IPS-NIHi7 (cell line): ENCODE measurements around the gene ALDOA.

Experiments used
- DNase-seq: peaks from one replicate; pipeline ENCODE4 v3.0.0; 2012; ENCODE audit warnings: mixed read lengths; ENCODE audit errors: extremely low spot score

Gene ALDOA

DNA sequence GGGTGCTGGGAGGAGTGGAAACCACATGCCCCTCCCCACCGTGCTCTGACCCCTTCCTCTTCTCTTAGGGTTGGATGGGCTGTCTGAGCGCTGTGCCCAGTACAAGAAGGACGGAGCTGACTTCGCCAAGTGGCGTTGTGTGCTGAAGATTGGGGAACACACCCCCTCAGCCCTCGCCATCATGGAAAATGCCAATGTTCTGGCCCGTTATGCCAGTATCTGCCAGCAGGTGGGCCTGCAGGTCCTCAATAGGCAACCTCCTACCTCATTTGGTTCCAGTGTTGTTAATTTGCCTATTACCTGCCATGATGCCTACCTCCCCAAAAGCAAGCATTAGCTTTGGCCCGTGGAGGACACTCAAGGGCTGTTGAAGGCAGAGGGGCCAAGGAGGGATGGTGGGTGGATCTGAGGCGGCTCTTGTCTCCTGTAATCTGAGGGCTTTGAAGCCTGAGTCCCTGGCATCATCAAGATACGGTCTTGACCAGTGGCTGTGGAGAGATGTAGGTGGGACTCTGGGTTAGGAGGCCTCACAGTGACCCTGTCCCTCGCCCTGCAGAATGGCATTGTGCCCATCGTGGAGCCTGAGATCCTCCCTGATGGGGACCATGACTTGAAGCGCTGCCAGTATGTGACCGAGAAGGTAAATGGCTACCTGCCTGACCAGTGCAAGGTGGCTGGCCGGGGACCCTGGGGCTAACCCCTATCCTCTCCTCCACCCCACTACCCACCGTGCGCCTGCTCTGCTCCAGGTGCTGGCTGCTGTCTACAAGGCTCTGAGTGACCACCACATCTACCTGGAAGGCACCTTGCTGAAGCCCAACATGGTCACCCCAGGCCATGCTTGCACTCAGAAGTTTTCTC lies 3.4 kb downstream of the ALDOA start:
- DNase-seq, result no peak

DNA sequence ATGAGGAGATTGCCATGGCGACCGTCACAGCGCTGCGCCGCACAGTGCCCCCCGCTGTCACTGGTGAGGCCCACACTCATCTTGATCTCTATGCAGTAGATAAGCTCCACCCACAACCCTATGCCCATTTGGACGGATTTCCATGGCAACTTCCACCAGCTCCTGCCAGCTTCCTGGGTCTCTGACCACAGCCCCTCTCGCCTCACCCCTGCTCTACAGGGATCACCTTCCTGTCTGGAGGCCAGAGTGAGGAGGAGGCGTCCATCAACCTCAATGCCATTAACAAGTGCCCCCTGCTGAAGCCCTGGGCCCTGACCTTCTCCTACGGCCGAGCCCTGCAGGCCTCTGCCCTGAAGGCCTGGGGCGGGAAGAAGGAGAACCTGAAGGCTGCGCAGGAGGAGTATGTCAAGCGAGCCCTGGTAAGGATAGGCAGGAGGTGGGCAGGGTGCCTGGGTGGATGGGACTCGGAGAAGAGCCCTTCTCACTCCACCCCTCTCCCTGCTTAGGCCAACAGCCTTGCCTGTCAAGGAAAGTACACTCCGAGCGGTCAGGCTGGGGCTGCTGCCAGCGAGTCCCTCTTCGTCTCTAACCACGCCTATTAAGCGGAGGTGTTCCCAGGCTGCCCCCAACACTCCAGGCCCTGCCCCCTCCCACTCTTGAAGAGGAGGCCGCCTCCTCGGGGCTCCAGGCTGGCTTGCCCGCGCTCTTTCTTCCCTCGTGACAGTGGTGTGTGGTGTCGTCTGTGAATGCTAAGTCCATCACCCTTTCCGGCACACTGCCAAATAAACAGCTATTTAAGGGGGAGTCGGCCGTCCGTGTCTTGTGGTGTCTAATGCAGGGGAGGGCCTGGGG lies 4.3 kb downstream of the ALDOA start:
- no peak for DNase-seq

DNA sequence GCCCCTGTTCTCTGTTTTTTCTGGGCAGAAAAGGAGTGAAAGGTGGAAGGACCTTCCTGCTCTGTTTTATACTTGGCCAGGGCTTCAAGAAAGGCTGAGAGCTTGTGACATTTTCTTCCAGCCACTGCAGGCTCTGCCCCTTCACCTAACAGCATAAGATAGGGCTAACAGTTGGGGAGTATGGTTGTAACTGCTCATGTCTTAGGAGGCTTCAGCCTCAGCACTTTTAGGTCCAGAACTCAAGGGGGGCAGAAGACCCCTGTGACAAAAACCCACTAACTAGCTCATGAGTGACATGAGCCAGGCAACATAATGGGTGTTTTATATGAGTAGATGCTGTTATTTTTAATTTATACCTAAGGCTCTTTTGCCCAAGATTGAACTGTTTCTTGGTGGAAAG lies 4.9 kb downstream of the ALDOA start:
- no peak for DNase-seq

DNA sequence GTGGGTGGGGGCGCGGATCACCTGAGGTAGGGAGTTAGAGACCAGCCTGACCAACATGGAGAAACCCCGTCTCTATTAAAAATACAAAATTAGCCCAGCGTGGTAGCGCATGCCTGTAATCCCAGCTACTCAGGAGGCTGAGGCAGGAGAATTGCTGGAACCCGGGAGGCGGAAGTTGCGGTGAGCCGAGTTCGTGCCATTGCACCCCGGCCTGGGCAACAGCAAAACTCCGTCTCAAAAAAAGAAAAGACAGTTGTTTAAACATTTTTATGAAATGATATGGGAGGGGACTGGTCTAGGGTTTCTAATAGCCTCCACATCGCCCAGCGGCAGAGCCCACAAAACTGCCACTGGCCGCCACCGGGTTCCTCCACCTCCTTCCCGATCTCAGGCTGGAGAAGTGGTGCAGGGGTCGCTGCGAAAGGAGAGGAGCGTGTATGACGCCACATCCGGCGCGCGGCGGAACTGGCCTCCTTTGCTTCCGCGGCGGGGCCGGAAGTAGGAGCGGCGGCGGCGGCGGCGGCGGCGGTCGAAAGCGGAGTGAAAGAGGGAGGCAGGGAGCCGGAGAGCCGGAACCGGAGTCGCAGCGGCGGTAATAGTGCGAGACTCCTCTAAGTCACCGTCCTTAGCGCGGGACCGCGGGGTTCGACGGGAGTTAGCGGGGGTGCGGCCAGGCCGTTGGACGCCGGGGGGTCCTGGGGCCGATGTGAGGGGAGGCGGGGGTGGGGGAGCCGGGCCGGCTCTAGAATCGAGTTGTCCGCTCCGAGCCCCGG lies 10.1 kb downstream of the ALDOA start, which contains the start of gene PPP4C:
PPP4C (plus strand) TSS at position 492 of the 773 bp plus-strand sequence. CDS start 384 bp downstream, outside the sequence.
- DNase-seq, result peak; percentile 93

DNA sequence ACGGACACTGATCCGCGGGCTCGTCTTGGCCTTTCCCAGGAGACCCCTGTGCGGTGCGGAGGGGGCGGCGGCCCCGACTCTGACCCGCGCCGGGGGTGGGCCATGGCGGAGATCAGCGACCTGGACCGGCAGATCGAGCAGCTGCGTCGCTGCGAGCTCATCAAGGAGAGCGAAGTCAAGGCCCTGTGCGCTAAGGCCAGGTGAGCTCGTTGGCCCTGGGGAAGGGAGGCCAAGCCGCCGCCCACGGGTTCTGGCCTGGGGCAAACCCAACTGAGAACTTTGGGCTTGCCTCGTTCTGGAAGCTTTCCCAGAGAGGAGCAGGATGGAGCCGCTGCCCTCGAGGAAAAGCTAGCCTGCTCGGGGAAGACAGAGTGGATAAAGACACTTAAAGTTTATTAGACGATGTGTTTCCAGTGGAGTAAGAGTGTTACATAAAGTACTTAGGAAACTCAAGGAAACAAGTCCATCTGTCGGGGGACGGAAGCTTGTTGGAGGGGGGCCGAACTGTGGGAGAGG lies 10.8 kb downstream of the ALDOA start:
- no peak for DNase-seq

DNA sequence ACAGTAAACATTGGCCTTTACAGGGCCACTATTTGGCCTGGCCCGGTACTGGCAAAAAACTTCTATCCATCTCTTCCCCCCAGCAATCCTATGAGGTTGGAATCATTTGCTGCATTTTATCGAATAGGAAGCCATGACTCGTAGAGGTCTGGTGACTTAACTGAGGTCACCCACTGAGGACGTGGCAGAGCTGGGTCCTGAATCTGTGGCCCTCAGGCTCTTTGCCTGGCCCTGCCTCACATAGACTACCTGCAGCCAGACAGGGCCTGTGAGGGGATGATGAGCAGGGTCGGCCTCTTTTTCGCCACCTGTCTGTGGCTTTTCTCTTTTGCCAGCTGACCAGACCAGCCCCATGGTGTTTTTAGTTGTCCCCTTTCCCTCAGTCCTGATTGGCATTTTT lies 12.1 kb downstream of the ALDOA start:
- DNase-seq, result no peak

DNA sequence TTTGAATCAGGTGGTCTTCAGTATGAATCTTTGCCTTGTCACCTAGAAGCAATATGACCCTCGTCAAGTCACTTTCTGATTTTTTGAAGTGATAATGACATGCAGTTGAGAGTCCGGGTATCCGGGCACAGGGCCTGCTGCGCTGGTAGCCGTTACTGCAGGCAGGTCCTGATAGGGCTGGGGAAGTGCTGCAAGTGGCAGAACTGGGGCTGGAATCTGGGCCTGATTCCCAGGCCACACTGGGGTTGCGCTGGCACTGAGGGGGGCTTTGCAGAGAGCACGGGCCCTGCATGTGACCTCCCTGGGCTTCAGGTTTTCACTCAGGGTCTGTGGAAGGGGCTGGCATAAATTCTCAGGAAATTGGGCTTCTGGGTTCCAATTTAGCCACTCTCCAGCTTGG lies 13.2 kb downstream of the ALDOA start:
- no peak for DNase-seq

DNA sequence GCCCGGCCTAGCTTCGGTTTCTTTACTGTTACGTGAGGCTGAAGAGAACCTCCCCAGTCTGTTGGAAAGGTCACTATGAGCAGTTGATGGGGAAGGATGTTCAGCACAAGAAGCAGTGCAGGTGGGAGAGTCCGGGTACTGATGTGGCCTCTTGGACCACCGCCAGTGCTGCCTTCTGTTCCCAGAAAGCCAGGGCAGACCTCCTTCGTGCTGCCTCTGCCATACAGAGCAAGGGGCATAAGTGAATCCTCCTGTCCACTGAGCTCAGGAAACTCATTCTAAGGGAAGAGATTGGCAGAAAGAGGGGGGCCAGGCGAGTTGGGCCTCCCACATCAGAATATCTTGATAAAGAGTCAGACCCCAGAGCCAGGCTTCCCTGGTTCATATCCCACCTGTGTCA lies 13.9 kb downstream of the ALDOA start:
- DNase-seq, result no peak

DNA sequence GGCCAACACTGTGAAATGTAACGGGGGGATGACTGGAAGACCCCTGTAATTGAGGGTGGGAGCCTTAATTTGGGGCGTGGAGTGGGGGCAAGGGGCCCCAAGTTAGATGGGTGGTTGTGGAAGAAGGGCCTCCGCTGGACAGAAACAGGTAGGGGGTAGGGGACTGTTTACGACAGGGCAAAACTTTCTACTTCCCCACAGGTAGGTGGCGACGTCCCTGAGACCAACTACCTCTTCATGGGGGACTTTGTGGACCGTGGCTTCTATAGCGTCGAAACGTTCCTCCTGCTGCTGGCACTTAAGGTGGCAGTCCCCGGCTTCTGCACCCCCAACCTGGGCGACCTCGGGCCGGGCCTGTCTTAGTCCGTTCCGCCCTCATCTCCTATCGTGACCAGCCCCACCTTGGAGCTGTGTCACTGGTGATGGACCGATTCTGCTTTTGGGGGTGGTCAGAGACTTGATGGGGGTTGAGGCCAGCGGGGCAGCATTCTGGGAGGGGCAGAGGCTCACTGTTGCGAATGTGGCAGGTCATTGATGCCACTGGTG lies 17.1 kb downstream of the ALDOA start:
- no peak for DNase-seq

DNA sequence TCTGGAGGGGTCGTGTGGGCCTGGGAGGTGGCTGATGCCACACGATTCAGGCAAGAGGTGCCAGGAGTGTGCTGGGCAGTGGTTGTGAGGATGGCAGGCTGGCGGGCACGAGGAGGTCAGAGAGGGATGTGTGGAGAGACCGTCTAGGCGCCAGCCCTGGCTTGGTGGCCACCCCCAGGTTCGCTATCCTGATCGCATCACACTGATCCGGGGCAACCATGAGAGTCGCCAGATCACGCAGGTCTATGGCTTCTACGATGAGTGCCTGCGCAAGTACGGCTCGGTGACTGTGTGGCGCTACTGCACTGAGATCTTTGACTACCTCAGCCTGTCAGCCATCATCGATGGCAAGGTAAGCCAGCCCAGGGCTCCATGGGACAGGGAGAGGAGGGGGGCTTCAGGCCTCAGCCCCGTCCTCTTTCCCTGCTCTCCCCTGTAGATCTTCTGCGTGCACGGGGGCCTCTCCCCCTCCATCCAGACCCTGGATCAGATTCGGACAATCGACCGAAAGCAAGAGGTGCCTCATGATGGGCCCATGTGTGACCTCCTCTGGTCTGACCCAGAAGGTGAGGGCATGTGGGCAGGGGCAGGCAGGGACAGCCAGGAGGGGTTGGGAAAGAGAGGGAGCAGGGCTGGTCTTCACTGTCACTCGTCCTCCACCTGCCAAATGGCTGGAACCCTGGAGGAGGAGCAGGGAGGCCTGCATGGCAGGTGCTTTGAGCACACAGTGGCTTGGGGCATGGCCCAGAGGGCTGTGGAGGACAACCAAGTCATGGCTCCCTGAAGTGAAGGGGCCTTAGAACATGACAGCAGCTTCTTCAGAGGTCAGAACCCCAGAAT lies 17.9 kb downstream of the ALDOA start:
- DNase-seq, result no peak

DNA sequence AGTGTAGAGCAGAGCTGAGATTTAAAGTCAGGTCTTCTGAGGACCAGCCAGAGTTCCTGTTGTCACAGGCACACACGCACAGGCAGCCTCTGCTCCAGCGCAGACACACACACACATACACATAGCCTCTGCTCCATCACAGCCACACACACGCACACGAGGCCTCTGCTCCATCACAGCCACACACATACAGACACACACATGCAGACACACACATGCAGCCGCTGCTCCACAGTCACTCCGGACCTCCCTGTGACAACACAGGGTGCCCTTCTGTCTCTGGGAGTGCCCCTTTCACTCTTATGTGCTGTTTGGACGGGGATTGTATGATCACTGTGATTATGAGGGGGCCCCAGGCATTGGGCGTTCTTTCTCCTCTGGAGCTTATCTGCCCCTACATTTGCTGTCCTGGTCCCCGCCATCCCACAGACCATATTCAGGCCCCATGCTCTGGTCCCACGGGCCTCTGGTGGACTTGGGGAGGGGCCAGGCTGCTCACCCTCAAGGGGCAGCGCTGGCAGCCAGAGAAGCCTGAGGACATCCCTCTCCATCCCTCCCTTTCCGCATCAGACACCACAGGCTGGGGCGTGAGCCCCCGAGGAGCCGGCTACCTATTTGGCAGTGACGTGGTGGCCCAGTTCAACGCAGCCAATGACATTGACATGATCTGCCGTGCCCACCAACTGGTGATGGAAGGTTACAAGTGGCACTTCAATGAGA lies 18.7 kb downstream of the ALDOA start:
- no peak for DNase-seq

DNA sequence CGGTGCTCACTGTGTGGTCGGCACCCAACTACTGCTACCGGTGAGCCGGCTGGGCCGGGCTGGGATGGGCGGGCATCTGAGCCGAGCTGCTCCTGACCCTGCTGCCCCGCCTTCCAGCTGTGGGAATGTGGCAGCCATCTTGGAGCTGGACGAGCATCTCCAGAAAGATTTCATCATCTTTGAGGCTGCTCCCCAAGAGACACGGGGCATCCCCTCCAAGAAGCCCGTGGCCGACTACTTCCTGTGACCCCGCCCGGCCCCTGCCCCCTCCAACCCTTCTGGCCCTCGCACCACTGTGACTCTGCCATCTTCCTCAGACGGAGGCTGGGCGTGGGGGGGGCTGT lies 19.2 kb downstream of the ALDOA start:
- no peak for DNase-seq

DNA sequence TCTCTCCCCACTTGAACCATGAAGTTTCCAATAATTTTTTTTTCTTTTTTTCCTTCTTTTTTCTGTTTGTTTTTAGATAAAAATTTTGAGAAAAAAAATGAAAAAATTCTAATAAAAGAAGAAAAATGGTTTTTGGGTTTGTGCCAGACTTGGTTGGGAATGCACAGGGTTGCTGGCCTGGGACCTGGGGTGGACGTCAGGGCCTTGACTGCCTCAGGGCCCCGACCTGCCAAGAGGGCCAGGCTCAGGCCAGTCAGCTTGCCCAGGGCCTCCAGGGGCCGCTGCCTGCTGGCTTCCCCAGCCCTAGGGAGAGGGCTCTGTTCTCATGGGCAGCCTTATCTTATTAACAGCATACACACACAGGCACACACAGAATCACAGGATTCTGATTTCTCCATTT lies 19.7 kb downstream of the ALDOA start:
- no peak for DNase-seq

DNA sequence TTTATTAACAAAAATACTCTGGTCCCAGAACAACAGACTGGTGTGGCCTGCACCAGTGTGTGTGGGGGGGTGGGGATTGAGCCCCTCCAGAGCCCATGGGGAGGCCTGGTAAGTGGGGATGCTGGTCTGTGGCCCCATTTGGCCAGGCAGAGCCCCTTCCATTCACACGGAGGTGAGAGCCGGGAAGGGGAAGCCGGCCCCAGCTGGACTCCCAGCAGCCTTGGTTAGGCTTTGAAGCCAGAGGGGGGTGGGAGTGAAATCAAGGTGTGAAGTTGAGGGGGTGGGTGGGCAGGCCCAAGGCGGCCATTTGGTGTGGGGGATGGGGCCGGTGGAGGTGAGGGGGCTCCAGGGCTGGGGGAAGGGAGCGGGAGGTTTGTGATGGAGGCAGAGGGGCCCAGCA lies 20.3 kb downstream of the ALDOA start:
- DNase-seq, result no peak

DNA sequence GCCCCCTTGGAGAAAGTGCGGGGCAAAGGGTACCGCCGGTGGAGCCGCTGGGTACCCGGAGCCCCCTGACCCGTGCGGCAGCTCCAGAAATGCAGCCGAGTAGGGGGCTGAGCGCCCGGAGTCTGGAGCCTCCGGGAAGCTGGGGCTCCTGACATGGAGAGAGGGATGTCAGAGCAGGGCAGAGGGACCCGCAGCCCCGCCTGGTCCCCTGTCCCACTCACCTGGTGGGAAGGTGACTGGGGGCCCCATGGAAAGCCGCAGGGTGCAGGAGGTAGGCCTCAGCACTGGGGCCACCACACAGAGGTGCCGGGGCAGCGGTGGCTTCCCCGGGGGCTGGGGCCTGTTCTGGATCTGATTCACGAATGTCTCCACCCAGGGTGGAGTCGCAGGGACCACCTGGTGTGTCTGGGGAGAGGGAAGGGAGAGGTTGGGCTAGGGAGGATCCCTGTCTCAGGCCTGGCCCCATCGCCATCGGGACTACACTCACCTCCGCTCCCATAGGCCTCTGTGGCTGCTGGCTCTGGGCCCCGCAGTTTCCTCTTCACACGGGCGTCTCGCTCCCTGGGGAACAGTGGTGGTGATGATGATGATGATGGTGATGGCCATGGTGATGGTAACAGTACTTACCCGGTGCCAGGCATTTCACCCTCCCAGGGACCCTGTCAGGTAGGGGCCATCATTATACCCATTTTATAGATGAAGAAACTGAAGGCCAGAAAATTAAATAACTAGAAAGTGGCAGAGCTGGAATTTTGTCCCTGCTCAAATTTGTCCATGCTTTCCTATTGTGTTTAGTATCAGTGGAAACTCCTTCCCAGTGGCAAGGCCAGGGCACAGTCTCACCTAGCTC lies 21.0 kb downstream of the ALDOA start:
- DNase-seq, result no peak

DNA sequence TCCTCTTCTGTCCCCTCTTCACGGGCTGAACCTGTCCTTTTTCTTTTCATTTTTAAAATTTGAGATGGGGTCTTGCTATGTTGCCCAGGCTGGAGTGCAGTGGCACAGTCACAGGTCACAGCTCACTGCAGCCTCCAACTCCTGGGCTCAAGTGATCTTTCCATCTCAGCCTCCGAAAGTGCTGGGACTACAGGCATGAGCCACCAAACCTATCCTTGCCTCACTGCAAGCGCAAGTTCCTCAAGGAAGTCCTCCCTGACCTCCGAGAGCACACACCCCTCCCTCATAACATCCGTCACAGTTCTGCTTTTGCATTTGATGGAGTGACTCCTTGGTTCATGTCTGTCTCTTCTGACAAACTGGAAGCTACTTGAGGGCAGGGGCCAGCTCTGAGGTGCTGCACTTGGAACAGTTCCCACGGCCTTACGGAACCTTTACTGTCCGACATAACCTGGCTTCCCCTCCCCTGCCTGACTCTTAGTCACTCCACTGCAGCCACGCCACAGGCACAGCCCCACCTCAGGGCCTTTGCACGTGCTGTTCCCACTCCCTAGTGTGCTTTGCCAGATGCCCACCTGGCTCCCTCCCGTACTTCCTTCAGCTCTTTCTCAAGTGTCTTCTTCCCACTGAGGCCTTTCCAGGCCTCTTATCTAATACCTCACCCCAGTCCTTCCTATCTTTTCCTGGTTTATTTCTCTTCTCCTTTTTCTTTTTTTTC lies 21.8 kb downstream of the ALDOA start:
- no peak for DNase-seq

DNA sequence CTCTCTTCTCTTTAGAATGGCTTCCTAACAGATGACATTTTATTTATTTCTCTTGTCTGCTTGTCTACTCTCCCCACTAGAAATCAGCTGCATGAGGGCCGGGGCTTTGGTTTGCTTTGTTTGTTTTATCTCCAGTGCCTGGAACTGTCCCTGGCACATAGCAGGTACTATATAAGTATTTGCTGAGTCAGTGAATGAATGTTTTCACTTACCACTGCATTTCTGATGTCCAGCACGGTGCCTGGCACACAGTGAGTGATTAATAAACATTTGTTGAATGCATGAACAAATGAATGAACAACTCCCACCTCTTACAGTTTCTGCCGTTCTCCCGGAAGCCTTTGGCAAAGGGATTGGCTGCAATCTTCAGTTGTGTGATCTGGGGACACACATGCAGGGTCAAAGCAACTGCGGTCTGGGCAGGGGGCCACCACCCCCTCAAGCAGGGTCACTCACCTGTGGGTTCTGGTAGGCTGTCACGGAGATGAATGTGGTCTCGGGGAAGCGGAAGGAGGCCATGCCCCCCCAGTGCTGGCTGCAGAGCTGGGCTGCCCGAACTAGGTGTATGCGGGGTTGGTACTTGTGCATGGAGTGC lies 22.8 kb downstream of the ALDOA start:
- DNase-seq, result no peak
